H1 (cell line): Measurements from ENCODE around the gene PDZRN3.

Experiments used
- MAFK ChIP-seq: IDR thresholded peaks from 2 replicates; pipeline ENCODE4 v1.6.1; 2012; ENCODE audit warnings: low read depth, mild to moderate bottlenecking, improper control_type of control experiment, low read length
- TF ChIP-seq, protein P1 (sequence below), 3 experiments: IDR thresholded peaks; 1 replicate in 2 of 3; 2 replicates in 1 of 3; pipeline versions ENCODE4 v1.5.1 to v1.6.1; 2011; ENCODE audit warnings: low read length in 3 of 3, mild to moderate bottlenecking in 3 of 3, inconsistent platforms in 2 of 3, low read depth in 1 of 3, moderate library complexity in 1 of 3; ENCODE audit not compliant: insufficient read depth in 1 of 3; ENCODE audit errors: control extremely low read depth in 1 of 3

DNA sequence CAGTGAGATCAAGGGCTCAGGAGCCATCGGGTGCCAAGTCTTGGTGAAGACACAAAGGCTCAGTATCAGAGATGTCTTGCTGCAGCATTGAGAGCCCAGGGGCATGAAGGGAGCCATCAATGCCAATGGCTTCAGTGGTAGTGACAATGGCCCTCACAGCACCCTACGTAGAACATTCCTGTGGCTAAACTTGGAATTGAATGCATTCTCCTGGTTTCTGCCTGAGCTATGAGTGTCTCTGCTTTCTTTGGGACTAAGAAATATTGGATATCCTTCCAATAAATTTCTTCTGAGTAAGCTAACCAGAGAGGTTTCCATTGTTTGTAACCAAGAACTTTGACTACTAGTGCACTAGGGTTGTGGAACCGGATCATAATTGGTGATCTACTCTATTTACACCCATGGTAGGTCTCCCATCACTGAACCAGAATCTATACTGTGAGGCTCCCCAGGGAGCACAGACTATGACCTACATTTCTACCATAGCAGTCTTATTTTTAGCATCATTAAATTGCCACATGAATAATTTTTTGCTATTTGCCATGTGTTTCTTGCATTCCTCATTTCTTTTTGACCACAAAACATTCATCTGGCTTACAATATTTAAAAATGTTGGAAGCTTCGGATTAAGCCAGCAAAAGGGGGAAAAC, 31.6 kb upstream of the PDZRN3 start:
- TF ChIP-seq, protein P1, sequence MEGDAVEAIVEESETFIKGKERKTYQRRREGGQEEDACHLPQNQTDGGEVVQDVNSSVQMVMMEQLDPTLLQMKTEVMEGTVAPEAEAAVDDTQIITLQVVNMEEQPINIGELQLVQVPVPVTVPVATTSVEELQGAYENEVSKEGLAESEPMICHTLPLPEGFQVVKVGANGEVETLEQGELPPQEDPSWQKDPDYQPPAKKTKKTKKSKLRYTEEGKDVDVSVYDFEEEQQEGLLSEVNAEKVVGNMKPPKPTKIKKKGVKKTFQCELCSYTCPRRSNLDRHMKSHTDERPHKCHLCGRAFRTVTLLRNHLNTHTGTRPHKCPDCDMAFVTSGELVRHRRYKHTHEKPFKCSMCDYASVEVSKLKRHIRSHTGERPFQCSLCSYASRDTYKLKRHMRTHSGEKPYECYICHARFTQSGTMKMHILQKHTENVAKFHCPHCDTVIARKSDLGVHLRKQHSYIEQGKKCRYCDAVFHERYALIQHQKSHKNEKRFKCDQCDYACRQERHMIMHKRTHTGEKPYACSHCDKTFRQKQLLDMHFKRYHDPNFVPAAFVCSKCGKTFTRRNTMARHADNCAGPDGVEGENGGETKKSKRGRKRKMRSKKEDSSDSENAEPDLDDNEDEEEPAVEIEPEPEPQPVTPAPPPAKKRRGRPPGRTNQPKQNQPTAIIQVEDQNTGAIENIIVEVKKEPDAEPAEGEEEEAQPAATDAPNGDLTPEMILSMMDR (IDR thresholded peaks at IDR 0.05; ENCODE audit: control extremely low read depth in 1 of 3, insufficient read depth in 1 of 3, low read depth in 1 of 3, low read length in 3 of 3): no peak
- no peak for TF ChIP-seq MAFK
